ENCODE measurements around the gene PXDN.
"Not testable (repeated sequence)": the region's sequence is repeated elsewhere in the genome, so short reads cannot be mapped to it uniquely, and the experiment has no call there.

The PXDN gene

GRCh38 chr2:1740716-1741589, 3.4 kb downstream of the PXDN start:
- DNase-seq (ENCODE audit: low spot score): no peak

- no peak for DNase-seq (ENCODE audit: low spot score)
Measured at GRCh38 chr2:1739961-1740715, 4.2 kb downstream of the PXDN start.

- DNase-seq (ENCODE audit: low spot score): no peak
Measured at GRCh38 chr2:1739322-1739957, 4.9 kb downstream of the PXDN start.

- DNase-seq (ENCODE audit: low spot score): no peak
Measured at GRCh38 chr2:1738646-1739302, 5.5 kb downstream of the PXDN start.

- no peak for DNase-seq (ENCODE audit: low spot score)
Measured at GRCh38 chr2:1738163-1738562, 6.2 kb downstream of the PXDN start.

- no peak for DNase-seq (ENCODE audit: low spot score)
Measured at GRCh38 chr2:1736997-1737480, 7.3 kb downstream of the PXDN start.

- no peak for DNase-seq (ENCODE audit: low spot score)
Measured at GRCh38 chr2:1736045-1736444, 8.3 kb downstream of the PXDN start.

GRCh38 chr2:1733298-1733697, 11.0 kb downstream of the PXDN start:
- not testable (repeated sequence) for DNase-seq (ENCODE audit: low spot score)

GRCh38 chr2:1731963-1732768, 12.1 kb downstream of the PXDN start:
- DNase-seq (ENCODE audit: low spot score): no peak

GRCh38 chr2:1731447-1731962, 12.8 kb downstream of the PXDN start:
- DNase-seq (ENCODE audit: low spot score): no peak

- no peak for DNase-seq (ENCODE audit: low spot score)
Measured at GRCh38 chr2:1730015-1730927, 14.0 kb downstream of the PXDN start.

GRCh38 chr2:1729242-1729641, 15.1 kb downstream of the PXDN start:
- no peak for DNase-seq (ENCODE audit: low spot score)

- DNase-seq (ENCODE audit: low spot score): no peak
Measured at GRCh38 chr2:1728821-1729220, 15.5 kb downstream of the PXDN start.

GRCh38 chr2:1727796-1728474, 16.4 kb downstream of the PXDN start:
- no peak for DNase-seq (ENCODE audit: low spot score)

- DNase-seq (ENCODE audit: low spot score): no peak
Measured at GRCh38 chr2:1727101-1727771, 17.1 kb downstream of the PXDN start.

- DNase-seq (ENCODE audit: low spot score): no peak
Measured at GRCh38 chr2:1726558-1726957, 17.8 kb downstream of the PXDN start.

- not testable (repeated sequence) for DNase-seq (ENCODE audit: low spot score)
Measured at GRCh38 chr2:1724351-1724750, 20.0 kb downstream of the PXDN start.

GRCh38 chr2:1723397-1724042, 20.8 kb downstream of the PXDN start:
- DNase-seq (ENCODE audit: low spot score): no peak
